NCI-H226 (cell line): ENCODE data around the gene SSTR5.
A peak's percentile ranks its signal among the peaks of the same experiment; 100 is the strongest.
"Not testable (repeated sequence)": the region's sequence is repeated elsewhere in the genome, so short reads cannot be mapped to it uniquely, and the experiment has no call there.

ENCODE experiments used
- DNase-seq: peaks from one replicate; pipeline ENCODE4 v3.0.0-alpha.2; 2015

Gene SSTR5

GRCh38 chr16:1076801-1077576 lies 4.4 kb downstream of the SSTR5 start:
- no peak for DNase-seq

GRCh38 chr16:1077877-1078578 lies 5.5 kb downstream of the SSTR5 start:
- no peak for DNase-seq

- DNase-seq: peak; percentile 86
Observed at GRCh38 chr16:1078579-1079021, 6.1 kb downstream of the SSTR5 start.

- no peak for DNase-seq
Observed at GRCh38 chr16:1079341-1079740, 6.8 kb downstream of the SSTR5 start.

GRCh38 chr16:1079786-1080525 lies 7.4 kb downstream of the SSTR5 start:
- DNase-seq: no peak

DNA sequence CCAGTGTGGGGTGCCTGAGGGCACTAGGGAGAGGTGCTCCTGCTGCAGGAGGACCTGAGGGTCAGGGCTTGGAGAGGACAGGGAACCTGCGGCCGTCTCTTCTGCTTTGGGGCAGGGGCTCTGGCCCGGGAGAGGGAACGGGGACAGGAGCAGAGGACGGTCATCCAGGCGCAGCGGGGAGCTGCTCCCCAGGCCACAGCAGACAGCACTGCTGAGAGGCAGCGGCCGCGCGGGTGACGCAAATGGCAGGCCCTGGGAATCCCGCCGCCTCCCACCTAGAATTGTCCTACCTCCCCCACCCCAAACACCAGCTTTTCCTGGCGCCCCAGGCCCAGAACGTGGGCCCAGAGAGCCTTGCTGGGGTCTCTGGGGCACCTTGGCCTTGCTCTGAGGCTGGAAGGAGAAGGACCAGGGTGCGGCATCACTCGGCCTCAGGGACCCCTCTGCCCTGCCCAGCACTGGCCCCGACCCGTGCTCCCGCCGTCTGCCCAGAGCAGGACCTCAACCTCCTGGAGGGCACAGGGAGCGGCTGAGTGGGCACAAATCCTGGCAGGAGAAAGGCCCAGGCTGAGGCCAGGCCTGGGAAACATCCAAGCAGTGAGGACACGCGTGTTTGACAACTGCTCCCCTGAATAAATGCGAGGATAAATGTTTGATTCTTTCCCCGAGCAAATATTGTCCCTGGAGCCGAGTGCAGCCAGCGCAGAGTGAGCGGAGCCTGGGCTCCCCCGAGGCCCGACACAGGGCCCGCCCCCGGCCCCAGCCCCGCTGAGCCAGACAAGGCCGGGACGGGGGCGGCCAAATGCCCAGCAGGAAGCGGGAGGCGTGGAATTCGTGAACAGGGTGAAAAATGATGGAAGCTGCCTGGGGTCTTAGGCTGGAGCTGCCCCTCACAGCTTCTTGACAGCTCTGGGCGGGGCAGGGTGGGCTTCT lies 8.5 kb downstream of the SSTR5 start:
- no peak for DNase-seq

DNA sequence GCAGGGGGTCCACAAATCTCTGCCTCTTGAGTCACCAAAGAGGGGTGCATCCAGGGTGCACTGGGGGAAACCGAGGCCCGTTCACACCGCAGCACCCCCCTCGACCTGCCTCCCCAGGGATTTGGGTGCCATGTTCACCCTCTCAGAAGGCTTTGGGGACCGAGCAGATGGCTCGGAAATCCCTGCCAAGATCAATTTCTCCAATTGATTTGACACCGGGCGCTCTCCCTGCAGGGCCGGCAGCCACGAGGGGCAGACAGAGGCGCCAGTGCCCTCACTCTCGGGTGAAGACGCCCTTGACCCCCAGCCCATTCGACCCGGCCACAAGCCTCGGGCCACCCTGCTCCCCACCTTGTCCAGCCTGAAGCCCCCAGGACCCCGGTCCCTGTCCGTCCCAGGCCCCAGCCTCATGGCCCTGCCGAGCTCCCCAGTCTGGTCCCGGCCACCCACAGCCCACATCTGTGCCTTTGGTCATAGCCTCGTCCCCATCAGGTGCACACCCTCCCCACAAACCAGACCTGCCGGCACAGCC lies 9.3 kb downstream of the SSTR5 start:
- no peak for DNase-seq

GRCh38 chr16:1082266-1082951 lies 9.9 kb downstream of the SSTR5 start:
- DNase-seq: peak; percentile 83

DNA sequence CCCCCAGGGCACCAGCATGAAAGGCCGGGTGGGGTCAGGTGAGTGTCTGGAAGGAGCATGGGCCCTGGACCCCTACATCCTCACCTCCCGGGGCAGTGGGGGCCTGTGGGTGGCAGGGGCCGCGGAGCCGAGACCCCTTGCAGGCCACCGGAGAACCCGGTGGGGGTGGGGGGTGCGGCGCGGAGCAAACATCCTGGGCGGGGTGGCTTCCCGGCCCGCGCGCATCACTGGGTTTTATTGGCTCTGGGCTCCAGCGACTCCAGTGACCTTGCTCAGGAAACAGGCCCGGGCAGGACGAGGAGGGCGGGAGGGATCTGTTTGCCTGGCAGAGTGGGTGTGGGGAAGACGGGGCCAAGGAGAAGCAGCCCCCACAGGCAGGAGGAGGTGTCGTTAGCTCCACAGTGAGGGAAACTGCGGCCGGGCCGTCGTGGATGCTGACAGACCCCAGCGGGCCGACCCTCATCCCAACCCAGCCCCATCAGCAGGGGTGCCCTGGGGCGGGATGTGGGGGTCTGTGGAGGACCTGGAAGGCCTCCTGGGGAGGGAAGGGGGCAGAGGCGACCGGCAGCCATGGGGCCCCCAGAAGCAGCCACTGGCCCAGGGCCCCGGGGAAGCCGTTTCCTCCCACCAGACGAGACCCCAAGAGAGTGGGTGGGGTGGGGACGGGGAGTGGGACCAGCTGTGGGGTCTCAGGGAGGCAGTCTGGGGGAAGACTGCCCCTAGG lies 10.6 kb downstream of the SSTR5 start:
- no peak for DNase-seq

DNA sequence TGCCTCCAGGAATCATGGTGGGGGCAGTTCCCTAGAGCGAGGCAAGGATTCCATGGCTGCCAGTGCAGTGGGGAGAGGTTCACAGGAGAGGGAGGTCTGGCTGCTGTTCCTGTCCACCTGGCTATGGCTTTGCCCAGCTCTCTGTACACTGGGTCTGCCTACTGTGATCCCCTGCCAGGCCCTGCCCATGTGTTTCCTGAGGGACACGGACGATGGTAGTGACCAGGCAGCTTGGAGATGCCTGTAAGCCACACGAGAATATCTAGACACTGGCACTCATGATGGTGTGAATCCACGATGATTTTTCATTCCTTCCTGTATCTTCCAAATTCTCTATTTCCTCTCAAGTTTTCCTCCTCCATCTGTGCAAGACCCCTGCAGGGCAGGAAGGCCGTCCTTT lies 12.4 kb downstream of the SSTR5 start:
- no peak for DNase-seq

GRCh38 chr16:1086443-1086842 lies 13.9 kb downstream of the SSTR5 start:
- not testable (repeated sequence) for DNase-seq

- no peak for DNase-seq
Observed at GRCh38 chr16:1088295-1089170, 16.0 kb downstream of the SSTR5 start.

GRCh38 chr16:1089439-1089821 lies 16.9 kb downstream of the SSTR5 start:
- DNase-seq: no peak

DNA sequence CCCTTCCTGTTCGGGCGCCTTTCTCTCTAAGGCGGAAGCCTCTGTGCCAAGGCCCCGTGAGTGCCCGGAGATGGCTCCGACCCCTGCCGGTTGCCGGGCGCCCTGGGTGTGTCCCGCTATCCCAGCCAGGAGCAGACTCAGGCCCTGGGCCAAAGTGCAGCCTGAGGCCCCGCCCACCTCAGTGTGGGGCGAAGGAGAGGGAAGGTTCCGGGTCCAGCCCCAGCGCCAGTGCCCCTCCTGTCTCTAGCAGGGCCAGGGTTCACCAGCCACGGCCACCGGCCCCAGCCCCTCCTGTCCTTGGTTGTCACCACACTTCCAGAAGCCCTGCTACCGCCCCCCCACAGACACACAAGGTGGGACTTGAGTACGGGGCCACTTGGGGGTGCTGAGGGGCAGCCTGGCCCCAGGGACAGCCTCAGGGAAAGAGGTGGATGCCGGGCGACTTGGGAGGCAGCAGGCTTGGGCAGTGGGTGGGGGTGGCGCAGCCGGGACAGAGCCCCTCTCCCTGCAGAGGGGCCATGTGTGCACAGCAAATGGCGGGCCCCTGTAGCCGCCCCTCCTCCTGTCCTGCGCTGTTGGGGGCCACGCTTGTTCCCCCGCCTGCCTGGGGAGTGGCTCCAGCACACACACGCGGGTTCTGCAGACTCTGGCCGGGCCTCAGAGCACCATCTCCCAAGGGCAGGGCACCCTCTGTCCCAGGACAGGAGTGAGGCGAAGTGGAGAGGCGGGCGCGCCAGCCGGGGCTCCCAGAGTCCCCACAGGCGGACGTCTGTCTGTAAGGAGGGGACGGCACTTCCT lies 17.5 kb downstream of the SSTR5 start:
- DNase-seq: peak; percentile 34

DNA sequence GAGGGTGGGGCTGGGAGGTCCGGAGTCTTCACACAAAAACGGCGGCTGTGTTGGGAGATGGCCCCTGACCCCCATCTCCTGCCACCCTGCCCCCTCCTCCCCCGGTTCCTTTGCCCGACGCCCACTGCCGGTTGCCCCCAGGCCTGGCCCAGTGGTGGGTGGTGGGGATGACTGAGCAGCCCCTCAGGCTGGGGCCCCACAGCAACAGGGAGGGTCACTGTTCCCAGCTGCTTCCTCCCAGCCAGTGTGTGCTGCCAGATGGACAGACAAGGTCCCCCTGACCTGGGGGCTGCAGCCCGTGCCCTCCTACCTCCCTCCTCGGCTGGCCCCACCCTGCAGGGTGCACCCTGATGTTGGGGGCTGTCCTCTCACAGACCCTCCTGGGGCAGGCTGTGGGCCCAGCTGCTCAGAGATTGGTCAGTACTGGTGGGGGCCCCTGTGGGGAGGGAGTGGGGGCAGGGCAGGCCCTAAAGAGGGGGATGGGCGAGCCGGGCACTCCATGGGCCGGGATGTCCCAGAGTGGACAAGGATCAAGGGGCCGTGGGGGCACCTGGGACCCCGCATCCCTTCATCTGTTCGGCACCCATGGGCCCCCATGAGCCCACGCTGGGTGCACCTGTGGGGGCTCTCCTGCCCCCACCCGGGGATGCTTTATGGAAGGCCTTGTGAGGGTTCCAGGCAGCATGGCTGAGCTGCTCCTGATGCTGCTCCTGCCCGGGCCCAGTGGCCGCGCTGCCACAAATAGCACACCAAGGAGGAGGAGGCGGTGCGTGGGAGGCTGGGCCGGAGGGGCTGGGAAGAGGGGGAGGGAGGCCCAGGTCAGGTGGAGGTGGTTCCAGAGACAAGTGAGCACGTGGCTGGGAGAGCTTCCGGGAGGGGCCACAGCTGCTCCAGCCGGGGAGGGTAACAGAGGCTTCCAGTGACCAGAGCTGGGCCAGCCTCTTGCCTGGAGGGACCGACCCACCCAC lies 18.4 kb downstream of the SSTR5 start:
- DNase-seq: no peak

DNA sequence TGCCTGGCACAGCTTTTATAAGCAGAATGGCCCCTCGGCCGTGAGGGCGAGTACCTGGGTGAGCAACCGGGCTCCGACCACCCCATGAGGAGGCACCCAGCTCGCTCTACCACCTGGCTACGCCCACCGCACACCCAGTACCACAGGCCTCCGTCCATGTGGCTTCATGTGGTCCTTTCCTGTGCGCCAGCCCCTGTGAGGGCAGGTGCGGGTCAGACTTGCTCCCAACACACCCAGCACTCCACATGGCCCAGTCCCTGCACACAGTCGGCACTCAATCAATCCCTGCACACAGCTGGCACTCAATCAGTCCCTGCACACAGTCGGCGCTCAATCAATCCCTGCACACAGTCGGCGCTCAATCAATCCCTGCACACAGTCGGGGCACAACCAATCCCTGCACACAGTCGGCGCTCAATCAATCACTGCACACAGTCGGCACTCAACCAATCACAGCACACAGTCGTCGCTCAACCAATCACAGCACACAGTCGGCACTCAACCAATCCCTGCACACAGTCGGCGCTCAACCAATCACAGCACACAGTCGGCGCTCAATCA lies 19.5 kb downstream of the SSTR5 start:
- DNase-seq: no peak

- DNase-seq: not testable (repeated sequence)
Observed at GRCh38 chr16:1092685-1093283, 20.2 kb downstream of the SSTR5 start.
